NOMO-1 treated with dmso at 0.1 percent for 144 hours (cell line): ENCODE data around the gene NKX6-2.

Experiments
- DNase-seq: peaks from one replicate; lab custom pipeline; 2025; ENCODE audit not compliant: unreplicated experiment; lab: John Stamatoyannopoulos, UW

NKX6-2 gene

GRCh38 chr10:132742167-132742836 lies 43.6 kb downstream of the NKX6-2 start:
- DNase-seq, result no peak

DNA sequence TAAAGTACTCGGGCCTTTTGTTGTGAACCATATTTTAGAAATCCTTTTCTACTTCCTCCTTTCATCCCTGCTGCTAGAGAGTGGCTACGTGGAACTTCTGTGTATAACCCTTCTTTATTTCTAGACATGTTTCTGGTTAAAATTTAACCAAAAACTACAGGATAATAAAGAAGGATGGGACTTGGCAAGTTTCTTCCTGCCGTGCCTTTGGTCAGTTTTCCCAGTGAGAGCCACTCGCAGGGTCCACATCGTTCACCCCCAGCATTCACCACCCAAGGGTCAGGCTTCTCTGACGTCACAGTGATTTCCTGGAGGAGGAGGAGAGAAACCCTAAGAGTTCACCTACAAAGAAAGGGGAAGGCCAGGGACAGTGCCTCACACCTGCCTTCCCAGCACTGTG lies 45.4 kb downstream of the NKX6-2 start:
- no peak for DNase-seq

GRCh38 chr10:132739225-132739613 lies 46.7 kb downstream of the NKX6-2 start:
- no peak for DNase-seq

DNA sequence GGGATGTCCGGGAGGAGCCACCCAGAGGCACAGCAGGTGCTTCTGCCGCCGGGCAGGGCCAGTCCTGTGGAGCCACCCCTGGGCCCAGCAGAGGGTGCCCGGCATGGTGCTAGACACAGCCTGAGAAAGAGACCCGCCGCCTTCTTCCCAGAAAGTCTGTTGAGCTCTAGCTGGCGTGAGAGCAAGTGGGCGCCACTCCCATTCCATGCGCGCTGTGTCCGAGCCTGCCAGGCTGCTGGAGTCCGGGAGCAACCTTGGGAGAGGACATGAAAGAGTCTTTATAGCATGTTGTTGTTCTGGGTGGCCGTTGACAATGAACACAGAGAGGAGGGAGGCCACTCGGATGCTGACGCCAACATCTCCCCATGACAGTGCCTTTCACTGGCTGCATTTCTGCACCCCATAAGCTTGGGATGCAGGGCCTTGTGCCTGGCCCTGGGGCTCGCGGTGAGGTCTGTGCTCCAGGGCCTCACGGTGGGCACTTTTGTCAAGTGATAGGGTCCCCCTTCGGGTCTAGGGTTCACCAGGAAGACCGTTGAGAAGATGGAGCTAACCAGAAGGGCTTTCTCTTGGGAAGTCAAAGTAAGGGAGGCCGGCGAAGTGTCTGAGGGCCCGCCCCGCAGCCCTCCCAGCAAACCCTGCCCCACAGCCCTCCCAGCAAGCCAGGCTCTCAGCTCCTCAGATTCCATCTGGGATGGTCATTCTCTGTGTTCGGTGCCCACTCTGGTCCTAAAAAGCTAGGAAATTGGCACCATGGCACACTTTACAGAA lies 47.3 kb downstream of the NKX6-2 start:
- no peak for DNase-seq

GRCh38 chr10:132737390-132738048 lies 48.4 kb downstream of the NKX6-2 start:
- DNase-seq, result no peak

- no peak for DNase-seq
These were observed 50.0 kb downstream of the NKX6-2 start for GRCh38 chr10:132735923-132736391.

- DNase-seq, result no peak
These were observed 50.6 kb downstream of the NKX6-2 start for GRCh38 chr10:132735341-132735775.

DNA sequence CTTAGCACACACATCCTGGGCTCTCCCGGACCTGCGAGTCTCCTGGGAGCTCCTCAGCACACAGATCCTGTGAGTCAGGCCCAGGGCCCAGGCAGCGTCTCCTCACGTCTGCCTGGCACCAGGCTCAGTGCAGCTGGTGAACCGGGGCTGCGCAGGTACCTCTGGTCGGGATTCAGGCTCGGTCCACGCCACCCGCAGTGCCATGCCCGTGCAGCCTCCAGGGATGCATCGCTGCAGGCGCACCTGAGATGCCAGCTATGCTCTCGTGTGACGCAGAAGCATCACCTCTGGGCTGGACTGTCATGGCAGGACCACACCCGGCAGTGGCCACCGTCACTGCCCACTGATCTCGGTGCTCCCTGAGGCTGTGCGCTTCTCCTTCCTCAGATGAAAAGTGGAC lies 52.0 kb downstream of the NKX6-2 start:
- DNase-seq, result no peak
